Dedifferentiated amniotic fluid mesenchymal stem cell (primary cell): ENCODE results near the gene OR13C3.
"Not testable (repeated sequence)": the region's sequence is repeated elsewhere in the genome, so short reads cannot be mapped to it uniquely, and the experiment has no call there.

ENCODE experiments used
- DNase-seq: peaks from one replicate; pipeline ENCODE4 v3.0.0-alpha.2; 2016; ENCODE audit errors: extremely low spot score

The OR13C3 gene

DNA sequence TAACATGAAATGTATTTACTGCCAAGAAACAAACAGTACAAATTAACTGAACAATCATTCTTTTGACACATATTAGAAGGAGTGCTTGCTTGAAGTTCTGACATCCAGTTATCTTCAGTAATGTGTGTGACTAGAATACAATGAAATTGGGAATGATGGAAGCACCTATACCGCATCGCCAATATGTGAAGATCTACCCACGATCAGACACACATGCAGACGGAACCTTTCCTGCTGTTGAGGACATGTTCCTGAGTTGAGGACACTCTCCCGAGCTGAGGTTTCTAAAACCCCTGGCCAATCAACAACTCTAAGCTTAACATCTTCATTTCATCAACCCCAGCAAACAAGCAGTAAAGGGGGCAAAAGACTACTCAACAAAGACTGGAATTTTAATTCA lies at the start of gene OR13C3:
OR13C3 (minus strand) TSS at position 101 of the 400 bp plus-strand sequence. CDS start 133 bp downstream, outside the sequence.
- DNase-seq: no peak

DNA sequence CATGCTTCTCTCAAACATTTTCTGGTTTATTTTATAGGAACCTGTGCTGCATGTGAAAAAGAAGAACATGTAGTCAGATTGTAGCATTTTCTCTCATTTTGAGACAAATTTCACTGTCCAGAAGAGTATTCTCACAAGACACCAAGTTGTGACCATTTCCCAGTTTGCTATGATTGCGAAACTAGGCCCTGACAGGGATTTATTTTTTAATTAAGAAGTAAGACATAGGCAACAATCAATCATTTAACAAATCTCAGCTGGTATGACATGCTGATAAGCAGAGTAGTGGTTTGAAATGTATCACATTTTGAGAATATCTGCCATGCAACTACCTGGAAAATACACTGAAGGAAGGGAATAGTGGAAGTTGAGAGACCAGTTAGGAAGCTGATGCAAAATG lies 43.9 kb upstream of the OR13C3 start:
- no peak for DNase-seq

DNA sequence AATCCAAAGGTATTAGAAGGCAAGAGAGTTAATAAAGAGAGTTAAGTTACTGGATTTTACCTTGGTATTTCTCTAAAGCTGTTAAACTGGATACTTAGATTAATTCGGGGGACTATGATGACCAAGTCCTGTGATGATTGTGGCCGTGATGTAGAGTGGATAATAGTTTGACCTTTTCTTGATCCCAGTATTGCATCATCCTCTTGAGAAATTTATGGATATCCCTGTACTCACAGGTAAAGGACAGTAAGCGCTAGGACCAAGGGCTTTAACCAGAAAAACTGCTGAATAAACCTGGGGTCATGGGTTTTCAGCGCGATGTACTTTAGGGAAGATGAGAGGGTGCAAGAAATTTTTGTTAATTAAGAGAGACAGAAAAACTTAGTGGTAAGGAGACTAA lies 40.6 kb upstream of the OR13C3 start:
- DNase-seq: no peak

DNA sequence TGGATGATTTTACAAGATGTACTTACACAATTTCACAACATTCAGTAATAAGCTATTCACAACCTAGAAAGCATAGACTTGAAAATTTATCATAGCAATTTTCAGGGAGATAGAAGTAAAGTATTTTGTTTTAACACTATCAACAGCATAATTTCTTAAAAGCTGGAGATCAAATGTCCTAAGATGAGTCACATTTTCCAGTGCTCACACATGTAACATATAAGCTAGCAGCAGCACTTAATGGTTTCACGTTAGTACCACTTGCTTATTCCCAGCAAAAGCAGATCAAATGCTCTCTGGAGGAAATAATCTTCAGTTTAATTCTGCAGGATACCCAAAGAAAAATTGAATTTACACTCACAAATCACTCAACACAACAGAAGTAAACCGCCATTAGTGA lies 38.8 kb upstream of the OR13C3 start:
- no peak for DNase-seq

DNA sequence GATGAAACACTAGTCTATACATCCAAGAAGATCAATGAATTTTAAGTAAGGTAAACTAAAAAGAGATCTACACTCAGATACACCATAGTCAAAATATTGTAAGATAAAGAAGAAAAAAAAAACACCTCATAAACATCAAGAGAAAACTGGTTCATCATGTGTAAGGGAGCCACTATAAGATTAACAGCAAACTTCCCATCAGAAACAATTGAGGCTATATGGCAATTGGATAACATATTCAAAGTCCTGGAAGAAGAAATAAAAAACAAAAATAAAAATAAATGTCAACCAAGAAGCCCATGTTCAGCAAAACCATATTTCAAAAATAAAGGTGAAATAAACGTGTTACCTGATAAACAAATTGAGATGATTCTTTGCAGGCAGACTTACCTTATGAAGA lies 36.0 kb upstream of the OR13C3 start:
- no peak for DNase-seq

DNA sequence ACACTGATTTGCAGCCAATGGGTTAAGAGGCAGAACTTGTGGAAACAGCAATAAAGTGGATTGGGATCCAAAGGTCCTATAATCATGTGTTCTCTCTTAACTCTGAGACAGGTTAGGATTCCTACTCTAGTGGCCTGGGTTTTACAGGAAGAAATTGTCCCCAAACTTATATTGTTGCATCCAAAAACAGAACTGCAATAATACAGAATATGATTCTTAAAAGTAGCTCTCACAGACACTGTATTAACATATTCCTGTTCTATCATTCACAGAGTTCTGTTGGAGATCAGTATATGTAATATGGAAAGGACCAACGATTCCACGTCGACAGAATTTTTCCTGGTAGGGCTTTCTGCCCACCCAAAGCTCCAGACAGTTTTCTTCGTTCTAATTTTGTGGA lies 32.2 kb upstream of the OR13C3 start, which contains the start of gene OR13C8:
OR13C8 (plus strand) TSS at position 301 of the 400 bp plus-strand sequence; CDS start at position 301, 0 bp downstream.
- DNase-seq: no peak

DNA sequence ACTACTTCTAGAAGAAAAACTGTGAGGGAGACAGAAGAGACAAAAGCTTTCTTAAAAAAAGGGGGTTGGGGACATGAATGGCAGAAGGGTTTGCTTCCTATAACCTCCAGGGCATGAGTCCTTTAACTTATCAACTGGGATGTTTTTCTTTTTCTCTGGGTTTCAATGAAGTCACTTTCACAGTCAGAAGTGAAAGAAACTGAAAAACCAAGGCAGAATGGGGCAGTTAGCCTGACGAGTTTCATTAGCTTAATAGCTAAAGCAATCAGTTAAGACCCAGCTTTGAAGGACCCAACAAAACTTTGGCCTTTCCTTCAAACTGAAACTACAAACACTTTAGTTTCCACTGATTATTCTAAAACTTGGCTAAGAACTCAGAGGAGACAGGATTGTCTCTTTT lies 27.7 kb upstream of the OR13C3 start:
- no peak for DNase-seq

DNA sequence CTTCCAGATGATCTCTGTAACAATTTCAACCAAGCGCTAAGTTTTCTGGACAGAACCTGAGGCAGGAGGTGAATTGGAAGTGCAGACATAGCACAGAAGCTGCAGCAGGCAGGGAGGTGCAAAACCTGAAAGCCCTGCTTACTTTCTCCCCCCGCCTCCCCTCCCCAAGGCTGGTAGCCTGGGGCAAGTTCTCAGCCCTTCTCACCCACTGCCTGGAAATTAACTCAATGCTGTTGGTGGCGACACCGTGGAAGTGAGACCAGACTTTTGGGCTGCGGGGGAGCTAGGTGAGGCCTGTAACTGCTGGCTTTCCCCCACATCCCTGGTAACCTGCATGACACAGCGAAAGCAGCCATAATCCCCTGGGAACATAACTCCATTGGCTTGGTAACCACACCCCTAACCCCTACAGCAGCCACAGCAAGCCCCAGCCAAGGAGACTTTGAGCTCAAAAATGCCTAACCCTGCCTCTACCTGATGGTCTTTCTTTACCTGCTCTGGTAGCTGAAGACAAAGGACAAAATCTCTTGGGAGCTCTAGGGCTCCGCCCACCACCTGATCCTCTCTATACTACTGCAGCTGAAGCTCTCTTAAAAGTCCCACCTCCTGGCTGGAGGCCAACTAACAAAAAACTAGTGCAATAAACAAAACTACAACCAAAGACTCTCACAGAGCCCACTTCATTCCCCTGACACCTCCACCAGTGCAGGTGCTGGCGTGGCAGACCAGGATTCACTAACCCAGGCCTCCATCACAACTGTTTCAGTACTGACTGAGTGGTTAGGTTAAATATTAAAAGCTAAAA lies 20.4 kb upstream of the OR13C3 start:
- DNase-seq: no peak

DNA sequence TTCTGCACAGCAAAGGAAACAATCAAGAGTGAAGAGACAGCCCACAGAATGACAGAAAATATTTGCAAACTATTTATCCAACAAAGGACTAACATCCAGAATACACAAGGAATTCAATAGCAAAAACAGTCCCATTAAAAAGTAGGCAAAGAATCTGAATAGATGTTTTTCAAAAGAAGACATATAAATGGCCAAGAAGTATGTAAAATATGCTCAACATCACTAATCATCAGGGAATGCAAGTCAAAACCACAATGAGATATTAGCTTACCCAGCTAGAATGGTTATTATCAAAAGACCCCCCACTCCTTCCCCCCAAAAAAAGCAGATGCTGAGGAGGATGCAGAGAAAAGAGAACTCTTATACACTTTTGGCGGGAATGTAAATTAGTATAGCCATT lies 18.9 kb upstream of the OR13C3 start:
- DNase-seq: no peak

DNA sequence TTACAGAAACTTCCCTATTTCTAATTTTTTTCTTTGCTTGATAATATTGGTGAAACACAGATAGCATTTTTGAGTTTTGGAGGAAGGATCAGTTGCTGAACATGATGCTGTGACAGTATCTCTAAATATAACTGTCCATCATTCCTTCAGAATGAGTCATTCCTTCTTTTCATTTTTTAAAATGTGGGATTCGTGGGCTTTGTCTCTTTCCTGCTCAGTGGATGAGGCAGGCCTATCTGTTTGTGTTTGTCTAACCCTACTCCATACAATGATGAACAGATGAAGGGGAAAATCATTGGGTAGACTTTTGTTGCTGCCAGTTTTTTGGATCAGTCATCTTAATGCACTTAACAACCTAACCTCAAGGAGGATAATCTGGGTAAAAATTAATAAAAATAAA lies 16.6 kb upstream of the OR13C3 start:
- DNase-seq: no peak

DNA sequence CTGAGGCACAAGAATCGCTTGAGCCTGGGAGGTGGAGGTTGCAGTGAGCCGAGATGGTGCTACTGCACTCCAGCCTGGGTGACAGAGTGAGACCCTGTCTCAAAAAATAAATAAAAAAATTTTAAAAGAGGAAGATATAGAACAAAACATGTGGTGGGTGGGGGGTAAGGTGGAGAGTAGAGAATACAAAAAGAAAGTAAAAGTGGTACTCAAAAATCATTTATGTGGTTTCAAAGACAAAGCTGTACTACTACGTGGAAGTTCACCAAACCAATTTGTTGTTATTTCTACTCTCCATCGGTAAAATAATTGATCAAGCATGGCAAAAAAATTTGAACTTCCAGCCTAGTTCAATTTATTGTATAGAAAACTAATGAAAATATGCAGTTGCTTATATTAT lies 8.0 kb upstream of the OR13C3 start:
- no peak for DNase-seq

DNA sequence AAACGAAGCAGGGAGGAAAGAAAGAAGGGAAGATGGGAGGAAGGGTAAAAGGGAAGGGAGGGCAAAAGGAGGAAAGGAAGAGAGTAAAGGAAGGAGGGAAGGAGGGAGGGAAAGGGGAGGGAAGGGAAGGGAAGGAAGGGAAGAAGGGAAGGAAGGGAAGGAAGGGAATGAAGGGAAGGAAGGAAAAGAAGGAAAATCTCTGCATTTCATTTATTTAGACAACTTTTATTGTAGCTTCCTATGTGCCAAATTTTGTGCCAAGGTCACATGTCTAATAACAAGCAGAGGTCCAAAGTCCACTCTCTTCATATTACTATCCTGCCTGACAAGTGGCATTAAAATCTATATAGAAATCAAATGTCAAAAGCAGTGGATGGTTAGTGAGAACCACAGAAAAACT lies 2.6 kb upstream of the OR13C3 start:
- no peak for DNase-seq

DNA sequence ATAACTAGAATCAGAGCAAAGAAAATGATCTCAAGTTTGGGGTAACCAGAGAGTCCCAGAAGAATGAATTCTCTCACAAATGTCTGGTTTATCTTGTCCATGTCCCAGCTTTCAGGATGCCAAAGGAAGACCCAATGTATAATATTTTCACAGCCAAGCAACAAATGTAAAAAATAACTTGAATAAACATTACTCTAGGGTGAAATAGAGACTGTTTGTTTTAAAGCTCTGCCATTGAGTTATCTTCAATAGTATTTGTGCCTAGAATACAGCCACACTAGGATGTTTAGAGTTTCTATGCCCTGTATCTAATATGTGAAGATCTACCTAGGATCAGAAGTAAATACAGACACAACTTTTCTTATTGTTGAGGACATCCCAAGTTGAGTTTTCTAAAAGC lies 9.5 kb downstream of the OR13C3 start, which contains the start of gene OR13C4:
OR13C4 (minus strand) TSS at position 101 of the 400 bp plus-strand sequence; CDS start at position 101, 0 bp downstream.
- no peak for DNase-seq

DNA sequence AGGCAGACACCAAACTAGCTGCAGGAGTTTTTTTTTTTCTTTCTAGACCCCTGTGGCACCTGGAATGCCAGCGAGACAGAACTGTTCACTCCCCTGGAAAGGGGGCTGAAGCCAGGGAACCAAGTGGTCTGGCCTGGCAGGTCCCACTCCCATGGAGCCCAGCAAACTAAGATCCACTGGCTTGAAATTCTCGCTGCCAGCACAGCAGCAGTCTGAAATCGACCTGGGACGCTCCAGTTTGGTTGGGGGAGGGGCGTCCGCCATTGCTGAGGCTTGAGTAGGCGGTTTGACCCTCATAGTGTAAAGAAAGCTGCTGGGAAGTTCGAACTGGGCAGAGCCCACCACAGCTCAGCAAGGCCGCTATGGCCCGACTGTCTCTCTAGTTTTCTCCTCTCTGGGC lies 16.4 kb downstream of the OR13C3 start:
- not testable (repeated sequence) for DNase-seq

DNA sequence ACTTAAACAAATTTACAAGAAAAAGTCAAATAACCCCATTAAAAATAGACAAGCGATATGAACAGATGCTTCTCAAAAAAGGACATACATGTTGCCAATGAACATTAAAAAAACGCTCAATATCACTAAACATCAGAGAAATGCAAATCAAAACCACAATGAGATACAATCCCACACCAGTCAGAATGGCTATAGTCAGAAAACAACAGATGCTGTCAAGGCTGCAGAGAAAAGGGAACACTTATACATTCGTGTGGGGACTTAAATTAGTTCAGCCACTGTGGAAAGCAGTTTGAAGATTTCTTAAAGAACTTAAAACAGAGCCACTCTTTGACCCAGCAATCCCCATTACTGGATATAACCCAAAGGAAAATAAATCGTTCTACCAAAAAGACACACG lies 21.8 kb downstream of the OR13C3 start:
- no peak for DNase-seq

DNA sequence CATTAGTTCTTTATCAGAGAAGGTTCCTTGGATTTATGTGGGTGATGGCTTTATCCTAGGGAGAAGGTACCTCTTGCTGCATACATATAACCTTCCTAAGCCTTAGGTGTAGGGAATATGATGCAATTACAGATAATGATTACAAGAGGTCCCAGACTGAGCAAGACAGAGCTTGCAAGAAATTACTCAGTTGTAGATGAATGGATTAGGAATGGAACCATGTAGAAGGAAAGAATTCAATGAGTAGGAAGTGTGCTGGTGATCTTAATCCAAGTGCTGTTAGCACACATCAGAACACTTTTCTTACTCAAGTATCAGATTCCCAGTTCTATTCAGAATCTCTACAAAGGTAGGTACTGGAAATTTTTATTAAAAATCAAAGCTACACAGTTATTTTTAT lies 30.1 kb downstream of the OR13C3 start:
- no peak for DNase-seq

DNA sequence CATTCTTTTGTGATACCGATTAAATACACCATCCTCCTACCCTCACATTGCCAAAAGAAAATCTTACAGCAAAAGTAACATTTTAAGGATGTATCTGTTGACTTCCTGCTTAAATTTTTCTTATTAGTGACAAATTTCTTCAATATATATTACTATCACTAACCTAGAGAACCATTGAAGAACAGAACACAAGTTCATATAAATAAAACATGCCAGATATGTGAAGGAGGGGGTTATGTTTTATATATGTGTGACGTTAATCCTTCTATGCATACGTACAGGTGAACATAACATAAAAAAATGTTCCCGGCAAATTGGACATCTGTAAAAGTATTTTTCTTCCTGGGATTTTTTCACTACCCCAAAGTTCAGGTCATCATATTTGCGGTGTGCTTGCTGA lies 32.7 kb downstream of the OR13C3 start, which contains the start of gene OR13F1:
OR13F1 (plus strand) TSS at position 301 of the 400 bp plus-strand sequence; CDS start at position 301, 0 bp downstream.
- no peak for DNase-seq

DNA sequence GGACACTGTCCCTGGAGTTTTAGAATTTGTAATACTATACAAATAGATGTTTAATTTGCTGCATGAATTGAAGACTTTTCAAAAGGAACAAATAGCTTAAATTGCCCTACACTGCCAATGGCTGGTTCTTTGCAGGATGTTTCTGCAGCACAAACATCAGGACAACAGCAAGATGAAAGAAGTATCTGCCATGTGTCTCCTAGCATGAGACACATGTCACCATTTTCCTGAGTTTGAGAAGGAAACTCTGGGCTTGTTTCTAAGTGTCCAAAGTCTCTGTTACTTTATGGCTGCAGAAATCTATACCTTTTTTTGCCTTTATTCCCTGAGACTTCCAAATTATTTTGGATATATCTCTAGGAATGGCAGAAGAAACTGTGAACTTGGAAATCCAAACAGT lies 33.2 kb downstream of the OR13C3 start:
- DNase-seq: no peak

DNA sequence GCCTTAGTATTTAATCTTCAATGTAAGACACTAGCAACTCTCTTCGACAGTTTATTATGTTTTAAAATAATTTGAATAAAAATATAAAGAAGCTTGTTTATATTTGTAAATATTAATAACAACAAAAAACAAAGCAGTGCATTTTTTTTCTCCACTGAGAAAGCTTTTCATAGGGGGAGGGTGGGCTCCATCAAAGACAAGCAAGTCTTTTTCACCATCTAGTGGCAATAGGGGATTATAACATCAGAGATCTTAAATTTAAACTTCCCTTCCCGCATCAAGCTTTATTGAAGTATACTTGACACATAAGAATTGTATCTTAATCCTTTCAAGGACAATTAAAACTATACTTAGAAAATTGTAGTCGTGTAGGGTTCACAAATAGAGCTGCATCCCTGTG lies 41.8 kb downstream of the OR13C3 start:
- no peak for DNase-seq
